LoVo (cell line): Measurements from ENCODE around the gene AK9.
A peak's percentile ranks its signal among the peaks of the same experiment; 100 is the strongest.

Source experiments
- DNase-seq: peaks from one replicate; pipeline ENCODE4 v3.0.0-alpha.2; 2016; ENCODE audit warnings: low spot score

Gene AK9

DNA sequence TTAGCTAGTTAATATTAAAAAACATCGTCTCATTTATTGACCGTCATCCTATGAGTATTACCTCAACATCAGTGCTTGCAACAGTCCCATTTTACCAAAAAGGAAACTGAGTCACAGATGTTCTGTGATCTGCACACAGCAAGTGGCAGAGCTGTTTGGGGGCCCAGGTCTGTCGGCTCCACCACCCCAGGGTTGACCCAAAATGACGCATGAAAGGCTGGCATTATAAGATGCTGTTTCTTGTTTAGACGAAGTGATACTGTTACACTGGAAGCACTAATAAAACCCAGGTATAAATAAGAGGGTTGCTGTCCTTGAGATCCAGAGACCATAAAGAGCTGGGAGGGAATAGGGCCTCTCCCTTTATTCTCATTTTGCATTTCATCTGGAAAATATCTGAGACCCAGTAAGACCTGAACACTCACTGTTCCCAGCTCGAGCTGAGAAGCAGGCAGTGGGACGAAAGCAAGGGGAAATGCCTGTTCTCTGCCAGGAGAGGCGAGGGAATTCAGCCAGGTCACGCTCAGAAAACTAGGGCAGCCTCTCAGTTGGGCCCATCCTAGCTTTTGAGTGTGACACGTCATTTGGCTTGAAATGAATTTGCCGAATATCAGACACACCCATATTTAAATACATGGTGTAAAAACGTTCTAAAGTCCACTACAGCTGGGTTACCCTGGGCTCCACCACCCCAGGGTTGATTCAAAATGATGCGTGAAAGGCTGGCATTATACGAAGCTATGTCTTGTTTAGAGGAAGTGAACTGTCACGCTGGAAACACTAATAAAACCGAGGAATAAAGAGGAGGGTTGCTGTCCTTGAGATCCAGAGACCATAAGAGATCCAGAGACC is 234.1 kb downstream of the AK9 start:
- peak; percentile 68 for DNase-seq

- no peak for DNase-seq
Measured at GRCh38 chr6:109456111-109456583, 234.9 kb downstream of the AK9 start.

GRCh38 chr6:109455437-109456110 is 235.4 kb downstream of the AK9 start, which contains the start of gene MICAL1:
TSS of gene MICAL1 (minus strand) at chr6:109455772. CDS start at chr6:109454196, 1,576 bp downstream.
- DNase-seq: peak; percentile 64

GRCh38 chr6:109454496-109455436 is 236.2 kb downstream of the AK9 start:
- DNase-seq: peak; percentile 15

DNA sequence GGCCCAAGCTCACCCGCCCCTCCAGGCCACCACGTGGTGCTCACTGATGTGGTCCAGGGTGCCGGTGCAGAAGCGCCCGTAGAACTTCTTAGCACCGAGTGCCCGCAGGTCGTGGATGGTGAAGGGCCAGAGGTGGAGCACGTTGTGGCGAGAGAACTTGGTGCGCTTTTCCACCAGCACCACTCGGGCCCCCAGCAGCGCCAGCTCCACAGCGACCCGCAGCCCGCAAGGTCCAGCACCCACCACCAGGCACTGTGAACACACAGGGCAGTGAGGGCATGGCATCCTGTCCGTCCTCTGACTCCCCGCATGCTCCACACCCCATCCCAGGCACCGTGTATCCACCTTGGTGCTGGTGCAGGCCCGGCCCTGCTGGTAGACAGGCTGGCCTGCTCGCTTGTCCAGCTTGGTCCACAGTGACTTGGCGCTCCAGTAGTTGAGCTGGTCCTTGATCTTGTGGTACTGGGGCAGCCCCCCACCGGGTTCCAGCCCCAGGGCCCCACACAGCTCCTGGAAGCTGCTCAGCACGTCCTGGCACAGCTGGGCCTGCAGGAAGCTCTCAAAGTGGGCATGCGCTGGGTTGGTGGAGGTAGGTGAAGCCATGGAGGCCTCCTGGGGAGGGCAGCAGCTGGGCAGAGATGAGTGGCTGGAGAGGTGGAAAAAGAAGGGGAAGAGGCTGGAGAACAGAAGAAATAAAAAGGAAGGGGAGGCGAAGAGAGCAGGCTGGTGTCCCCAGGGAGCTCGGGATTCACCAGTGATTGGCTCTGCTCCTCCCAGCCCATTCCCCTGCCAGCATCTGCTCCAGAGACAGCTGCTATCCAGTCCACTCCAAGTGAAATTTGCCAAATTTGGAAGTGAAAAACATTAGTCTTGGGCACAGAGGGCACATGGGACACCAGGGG is 237.2 kb downstream of the AK9 start:
- no peak for DNase-seq

- no peak for DNase-seq
Measured at GRCh38 chr6:109453156-109453555, 237.8 kb downstream of the AK9 start.

DNA sequence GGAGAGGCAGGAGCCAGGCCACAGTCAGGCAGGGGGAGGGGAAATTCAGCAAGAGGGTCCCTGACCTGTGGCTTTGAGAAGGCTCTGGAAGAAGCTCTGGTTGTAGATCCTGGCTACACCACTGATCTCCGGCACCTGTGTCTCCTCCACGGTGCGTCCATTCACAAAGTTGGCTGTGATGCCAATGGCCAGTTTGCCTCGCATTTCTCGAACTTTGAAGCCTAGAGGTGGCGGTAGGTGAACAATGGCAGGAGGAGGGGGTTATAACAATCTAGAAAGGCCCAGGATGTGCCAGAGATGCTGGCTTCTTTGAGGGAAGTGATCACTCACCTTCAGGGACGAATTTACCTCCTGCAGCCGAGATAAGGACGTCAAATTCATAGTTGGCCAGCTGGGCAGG is 238.8 kb downstream of the AK9 start:
- no peak for DNase-seq

DNA sequence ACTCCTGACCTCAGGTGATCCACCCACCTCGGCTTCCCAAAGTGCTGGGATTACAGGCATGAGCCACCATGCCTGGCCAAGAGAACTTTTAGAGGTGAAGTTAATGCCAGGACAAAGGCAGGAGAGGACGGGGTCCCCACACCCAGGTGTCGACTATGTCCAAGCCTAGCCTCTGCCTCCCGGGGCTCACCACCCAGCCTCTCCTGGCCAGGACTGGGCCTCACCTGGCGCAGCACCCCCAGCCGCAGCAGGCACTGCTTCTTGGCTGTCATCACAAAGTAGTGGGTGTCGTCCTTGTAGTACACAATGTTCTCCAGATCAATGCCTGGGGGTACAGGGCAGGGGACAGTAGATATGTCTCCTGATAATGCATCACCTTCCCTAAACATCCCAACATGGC is 239.6 kb downstream of the AK9 start:
- no peak for DNase-seq

GRCh38 chr6:109450801-109451200 is 240.2 kb downstream of the AK9 start:
- no peak for DNase-seq

GRCh38 chr6:109449795-109450673 is 241.0 kb downstream of the AK9 start:
- DNase-seq: no peak

DNA sequence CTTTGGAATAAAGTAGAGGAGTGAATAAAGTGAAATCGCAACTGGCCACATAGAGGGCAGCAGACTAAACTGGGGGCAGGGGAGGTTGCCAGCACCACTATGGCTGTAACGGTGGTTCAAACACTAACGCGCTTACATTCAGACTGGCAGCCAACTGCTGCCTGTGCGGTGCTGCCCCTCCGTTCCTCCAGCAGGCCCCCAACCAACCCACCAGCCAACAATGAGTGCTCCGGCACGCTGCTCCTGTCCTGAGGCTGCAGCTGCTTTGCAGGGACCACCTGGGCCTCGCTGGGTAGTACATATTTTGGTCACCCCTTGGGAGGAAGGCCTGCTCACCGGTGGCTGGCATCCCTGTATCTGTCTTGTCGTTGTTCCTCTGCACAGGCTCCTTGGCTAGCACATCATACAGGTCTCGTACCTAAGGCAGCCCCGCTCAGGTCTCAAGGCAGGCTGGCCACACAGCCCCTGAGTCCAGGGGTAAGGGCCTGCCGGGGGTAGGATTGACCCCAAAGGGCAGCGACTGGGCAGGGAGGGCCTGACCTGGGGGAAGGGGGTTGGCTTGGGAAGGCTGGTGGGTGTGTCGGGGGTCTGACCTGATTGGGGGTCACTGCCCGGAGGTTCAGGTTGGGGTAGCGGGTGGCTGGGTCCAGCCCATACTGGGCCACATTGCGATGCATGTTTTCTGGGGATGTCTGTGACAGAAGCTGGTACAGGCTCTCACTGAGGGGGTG is 241.8 kb downstream of the AK9 start:
- no peak for DNase-seq

DNA sequence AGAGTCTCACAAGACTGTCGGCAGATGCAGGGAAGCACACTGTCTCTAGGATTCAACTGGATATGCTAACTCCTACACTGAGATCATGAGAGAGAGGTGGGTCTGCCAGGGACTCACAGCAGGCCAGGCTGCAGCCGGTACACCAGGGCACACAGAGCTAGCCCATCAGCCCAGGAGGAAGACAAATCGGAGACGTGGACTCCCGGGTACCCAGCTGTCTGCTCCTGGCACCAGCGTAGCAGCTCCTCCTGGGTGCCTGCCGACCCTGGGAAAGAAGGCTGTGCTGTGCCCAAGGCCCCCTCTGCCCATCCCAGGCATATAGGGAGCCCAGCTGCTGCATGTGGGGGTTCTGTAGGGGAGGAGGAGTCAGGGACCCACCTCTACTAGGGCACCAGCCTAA is 242.4 kb downstream of the AK9 start:
- DNase-seq: no peak

GRCh38 chr6:109447878-109448555 is 243.0 kb downstream of the AK9 start:
- no peak for DNase-seq

DNA sequence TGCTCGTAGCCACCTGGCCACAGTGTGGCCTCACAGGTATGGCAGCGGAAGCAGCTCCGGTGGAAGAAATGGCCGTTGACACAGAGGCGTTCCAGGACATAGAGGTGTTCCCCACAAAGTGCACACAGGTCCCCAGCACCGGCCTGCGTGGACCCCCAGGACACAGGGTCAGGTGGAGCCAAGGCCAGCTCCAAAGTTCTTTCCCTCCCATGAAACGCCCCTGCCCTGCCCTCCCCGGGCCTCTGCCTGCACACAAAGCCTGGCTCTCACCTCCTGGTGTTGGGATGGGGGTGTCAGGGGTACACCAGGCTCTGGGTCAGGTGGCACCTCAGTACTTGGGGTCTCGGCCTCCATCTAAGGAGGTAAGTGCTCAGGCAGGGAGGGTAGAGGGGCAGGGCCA is 243.9 kb downstream of the AK9 start:
- DNase-seq: no peak

DNA sequence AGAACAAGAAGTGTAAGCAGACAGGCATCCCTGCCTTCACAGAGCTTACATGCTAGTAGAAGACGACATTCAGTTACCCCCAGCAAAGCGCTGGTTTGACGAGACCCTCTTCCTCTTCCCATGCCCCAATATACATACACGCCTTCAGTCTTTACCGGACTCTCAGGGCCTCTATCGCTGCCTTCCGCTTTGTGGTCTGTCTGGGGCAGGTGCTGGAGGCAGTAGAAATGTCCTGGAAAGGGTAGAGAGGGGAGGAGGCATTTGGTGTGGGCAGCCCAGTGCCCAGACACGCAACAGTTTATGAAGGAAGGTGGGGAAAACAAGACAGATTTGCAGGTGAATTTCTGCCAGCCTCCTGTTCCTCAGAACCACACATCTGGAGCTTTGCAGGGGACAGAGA is 244.5 kb downstream of the AK9 start:
- DNase-seq: no peak

- DNase-seq: no peak
Measured at GRCh38 chr6:109446072-109446471, 244.9 kb downstream of the AK9 start.

GRCh38 chr6:109445382-109445781 is 245.6 kb downstream of the AK9 start:
- no peak for DNase-seq

- no peak for DNase-seq
Measured at GRCh38 chr6:109443425-109443950, 247.5 kb downstream of the AK9 start.
